GM19438 (cell line): ENCODE results near the gene CCDC33.

Experiments
- ATAC-seq: cut with Tn5 transposase; IDR thresholded peaks from one replicate; pipeline ENCODE4 v1.9.1; 2021; ENCODE audit warnings: low read depth; ENCODE audit not compliant: unreplicated experiment

CCDC33 gene

DNA sequence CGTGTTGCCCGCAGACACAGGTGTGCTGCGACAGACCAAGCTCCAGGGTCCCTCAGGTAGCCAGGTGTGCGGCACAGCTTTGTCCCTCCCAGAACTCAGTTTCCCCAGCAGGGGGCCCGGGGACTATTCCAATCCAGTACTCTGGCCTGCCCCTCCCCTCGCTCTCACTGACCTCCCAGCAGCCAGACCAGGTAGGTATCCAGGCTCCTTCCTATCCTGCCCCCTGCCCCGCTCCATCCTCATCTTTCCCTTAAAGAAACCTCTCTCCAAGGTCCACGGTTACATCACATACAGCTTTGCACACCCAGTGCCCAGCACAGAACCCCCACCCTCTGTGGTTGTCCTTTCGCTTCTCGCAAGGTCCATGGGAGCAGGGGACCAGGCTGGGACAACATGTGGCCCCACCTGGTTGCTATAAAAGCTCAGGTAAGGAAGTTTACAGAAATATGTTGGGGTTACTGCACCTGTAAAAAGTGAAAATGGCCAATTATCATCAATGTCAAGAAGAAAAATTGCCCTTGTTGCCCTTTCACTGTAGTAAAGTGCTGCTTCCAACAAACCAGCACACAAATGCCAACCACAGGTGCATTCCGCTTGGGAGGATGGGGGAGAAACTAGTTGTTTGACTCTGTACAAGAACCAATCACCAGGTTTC lies 138.6 kb downstream of the CCDC33 start:
- no peak for ATAC-seq

DNA sequence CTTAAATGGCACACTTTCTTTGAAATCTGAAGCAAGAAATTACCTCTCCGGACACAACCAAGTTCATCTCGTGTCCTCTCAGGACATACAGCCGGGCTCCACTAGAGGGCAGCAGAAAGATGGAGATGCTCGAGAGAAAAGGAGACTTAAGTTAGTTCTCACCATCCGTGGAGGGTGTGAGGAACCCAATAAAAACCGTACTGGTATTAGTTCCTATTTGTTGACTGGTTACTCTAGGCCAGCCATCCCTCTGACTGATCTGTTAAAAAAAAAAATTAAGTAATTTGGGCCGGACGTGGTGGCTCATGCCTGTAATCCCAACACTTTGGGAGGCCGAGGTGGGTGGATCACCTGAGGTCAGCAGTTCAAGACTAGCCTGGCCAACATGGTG lies 139.2 kb downstream of the CCDC33 start:
- ATAC-seq = no peak

GRCh38 chr15:74376226-74376625 lies 140.1 kb downstream of the CCDC33 start:
- no peak for ATAC-seq

GRCh38 chr15:74376825-74377581 lies 140.9 kb downstream of the CCDC33 start:
- no peak for ATAC-seq

DNA sequence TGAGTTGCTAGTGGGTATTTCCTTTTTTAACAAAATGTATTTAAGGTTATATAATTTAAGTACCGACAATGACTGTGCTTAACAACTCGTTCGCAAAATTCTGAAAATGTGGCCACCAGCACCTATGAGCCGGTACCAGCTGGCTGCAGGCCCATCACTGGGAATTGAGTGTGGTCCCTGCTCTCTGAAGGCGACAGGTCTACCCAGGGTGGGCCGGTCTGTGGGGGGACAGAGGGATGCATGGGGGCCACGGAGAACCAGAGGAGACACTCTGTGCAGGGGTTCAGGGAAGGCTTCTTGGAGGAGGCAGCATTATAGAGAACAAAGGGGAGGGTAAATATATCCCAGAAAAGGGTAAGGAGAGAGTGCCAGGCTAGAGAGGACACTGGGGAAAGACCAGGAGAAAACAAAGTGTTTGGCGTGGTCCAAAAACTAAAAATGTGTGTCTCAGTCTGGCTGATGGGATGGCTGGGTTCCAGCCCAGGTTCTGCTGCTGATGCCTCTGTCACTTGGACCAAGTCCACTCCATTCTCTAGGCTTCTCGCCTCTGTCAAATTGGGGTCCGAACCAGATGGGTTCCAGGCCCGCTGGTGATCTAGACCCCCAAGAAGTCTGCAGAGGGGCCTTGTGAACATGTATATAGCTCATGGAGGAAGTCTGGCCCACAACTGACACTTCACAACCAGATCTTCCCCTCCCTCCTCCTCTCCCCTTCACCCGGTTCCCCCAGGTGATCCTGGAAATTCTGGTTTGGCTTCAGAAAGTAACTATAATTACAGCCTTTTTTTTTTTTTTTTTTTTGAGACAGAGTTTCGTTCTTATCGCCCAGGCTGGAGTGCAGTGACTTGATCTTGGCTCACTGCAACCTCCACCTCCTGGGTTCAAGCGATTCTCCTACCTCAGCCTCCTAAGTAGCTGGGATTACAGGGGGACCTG lies 142.0 kb downstream of the CCDC33 start:
- no peak for ATAC-seq

- no peak for ATAC-seq
These were observed 142.7 kb downstream of the CCDC33 start for GRCh38 chr15:74378848-74379247.

GRCh38 chr15:74380361-74381189 lies 144.4 kb downstream of the CCDC33 start:
- no peak for ATAC-seq

- no peak for ATAC-seq
These were observed 145.0 kb downstream of the CCDC33 start for GRCh38 chr15:74381190-74381453.

GRCh38 chr15:74381481-74381880 lies 145.4 kb downstream of the CCDC33 start:
- no peak for ATAC-seq

GRCh38 chr15:74382004-74382816 lies 146.1 kb downstream of the CCDC33 start:
- no peak for ATAC-seq

DNA sequence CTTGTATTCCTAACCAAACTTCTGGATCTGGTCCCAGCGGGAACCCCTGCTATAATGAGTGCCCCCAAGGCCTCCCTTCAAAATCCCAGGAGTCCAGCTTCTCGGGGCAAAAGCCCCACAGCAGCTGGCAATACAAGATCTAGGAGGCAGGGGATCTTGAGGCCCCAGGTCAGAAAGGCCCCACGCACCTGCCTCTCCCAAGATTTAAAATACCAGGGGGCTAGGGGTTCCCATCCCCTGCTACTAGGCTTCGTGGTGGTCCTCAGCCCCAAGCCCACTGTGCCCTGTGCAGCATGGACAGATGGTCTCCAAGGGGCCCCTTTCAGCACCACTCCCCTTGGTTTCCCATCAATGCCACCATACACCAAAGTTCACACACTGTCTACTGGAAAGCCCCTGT lies 147.2 kb downstream of the CCDC33 start:
- ATAC-seq = no peak

DNA sequence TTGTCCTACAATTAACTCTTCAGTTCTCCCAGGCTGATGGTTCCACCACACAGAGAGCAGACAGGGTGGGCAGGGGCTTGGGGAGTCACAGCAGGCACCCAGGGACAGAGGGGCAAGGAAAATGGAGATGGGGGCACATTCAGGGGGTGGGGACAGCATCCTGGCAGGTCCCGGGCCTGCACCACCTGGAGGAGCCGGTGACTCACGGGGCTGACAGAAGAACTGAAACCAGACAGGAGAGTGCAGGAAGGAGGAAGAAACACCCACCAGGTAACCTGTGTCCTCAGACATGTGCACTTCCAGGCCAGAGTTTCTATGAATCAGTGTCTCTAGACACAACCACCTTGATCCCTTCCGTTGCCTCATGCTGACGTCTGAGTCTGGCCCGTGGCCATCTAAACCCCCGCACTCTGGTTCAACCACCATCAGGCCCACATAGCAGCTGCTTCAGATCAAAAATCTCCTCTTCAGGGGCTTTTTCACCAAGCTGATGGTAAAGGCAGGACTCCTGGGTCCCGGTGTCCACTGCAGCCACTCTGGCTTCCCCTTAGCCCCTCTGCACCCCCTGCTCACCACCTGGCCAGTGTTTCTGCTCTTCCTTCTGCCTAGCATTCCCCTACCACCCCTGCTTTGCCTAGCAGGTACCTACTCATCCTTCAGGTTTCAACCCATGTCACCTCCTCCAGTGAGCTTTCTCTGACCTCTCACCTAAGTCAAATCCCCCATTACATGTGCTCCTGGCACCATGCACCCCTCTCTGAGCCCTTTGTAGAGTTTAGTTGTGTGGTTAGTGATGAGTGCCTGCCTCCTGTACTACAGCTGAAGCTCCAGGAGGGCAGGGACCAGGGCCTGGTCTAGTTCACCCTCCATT lies 147.8 kb downstream of the CCDC33 start:
- peak; percentile 45 for ATAC-seq

- no peak for ATAC-seq
These were observed 148.4 kb downstream of the CCDC33 start for GRCh38 chr15:74384566-74384880.

DNA sequence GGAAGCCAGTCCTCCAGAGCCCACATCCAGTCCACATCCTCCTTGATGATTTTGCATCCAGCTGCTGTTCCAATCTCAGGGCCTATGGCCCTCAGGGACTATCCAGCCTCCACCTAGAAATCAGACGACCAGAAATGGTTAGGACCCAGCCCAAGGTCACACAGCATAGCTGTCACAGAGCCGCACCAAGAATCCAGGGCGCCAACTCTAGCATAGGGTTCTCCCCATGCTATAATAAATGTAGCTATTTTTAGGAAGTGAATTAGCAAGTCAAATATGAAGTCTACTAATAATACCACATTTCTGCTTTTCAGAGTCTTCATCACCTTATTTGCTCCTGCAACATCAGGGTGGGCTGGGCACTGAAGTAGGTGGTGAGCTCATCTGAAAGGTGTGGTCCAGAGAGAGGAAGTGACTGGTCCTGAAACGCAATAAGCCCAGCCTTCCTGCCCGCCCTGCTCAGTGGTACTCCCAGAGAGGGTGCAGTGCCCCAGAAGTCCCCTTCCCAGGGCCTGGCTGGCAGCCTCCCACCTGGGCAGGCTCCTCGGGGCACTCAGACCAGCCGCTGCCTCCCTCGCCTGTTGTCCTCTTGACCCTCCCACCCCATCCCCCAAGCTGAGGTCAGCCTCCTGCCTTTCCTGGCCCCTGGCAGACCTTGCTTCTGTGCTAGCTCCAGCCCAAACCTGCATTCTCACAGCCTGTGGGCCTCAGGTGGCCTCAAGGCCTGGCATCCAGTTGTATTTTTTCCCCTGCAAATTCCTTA lies 148.9 kb downstream of the CCDC33 start:
- ATAC-seq = no peak

DNA sequence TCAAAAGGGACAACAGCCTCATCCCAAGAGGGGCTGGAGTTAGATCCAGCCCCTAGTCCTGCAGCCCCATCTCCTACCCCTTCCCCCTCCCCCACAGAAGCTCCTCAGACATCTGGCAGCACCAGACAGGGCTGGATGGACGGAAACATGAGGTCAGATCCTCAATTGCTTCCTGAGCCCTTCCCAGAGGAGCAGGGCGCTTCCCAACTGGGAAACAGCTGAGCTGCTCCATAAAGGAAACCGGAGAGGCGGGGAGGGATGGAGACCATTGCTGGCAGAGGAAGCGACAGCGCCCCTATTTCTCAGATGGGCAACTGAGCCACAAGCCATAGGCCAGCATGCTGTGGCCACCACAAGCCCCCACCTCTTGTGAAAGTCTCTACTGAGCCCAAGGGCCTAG lies 149.6 kb downstream of the CCDC33 start:
- no peak for ATAC-seq
